Measurements from ENCODE around the gene SH3BP5L.

Gene SH3BP5L

GRCh38 chr1:248776991-248777390, 48.7 kb downstream of the SH3BP5L start:
- DNase-seq (ENCODE audit: low spot score), result no peak

- no peak for DNase-seq (ENCODE audit: low spot score)
Observed at GRCh38 chr1:248775441-248775840, 50.3 kb downstream of the SH3BP5L start.
